GM12873 (cell line): Measurements from ENCODE around the gene SLC30A9.

Source experiments
- CTCF ChIP-seq: IDR thresholded peaks from 2 replicates; pipeline ENCODE4 v1.5.1; 2012; ENCODE audit warnings: low read depth, mild to moderate bottlenecking, moderate library complexity, low read length, control low read depth; ENCODE audit not compliant: insufficient read depth; ENCODE audit errors: missing control alignments

SLC30A9 gene

DNA sequence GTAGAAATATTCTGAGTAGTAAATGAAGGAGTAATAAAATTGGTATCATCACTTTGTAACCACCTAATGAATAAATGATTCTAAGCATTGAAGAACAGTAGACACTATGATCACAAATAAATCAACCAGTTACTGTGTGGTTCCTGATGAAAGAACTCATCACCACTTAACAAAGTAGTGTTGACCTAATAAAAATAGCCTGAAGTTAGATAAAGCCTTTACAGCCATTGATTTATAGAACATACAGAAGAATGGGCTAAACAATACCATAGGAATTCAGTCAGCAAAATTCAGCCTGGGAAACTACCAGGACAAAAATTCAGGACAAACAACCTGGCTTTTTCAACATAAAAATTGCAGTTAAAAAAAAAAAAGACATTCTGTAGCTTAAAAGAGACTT lies 9.0 kb downstream of the SLC30A9 start:
- TF ChIP-seq CTCF, result no peak

DNA sequence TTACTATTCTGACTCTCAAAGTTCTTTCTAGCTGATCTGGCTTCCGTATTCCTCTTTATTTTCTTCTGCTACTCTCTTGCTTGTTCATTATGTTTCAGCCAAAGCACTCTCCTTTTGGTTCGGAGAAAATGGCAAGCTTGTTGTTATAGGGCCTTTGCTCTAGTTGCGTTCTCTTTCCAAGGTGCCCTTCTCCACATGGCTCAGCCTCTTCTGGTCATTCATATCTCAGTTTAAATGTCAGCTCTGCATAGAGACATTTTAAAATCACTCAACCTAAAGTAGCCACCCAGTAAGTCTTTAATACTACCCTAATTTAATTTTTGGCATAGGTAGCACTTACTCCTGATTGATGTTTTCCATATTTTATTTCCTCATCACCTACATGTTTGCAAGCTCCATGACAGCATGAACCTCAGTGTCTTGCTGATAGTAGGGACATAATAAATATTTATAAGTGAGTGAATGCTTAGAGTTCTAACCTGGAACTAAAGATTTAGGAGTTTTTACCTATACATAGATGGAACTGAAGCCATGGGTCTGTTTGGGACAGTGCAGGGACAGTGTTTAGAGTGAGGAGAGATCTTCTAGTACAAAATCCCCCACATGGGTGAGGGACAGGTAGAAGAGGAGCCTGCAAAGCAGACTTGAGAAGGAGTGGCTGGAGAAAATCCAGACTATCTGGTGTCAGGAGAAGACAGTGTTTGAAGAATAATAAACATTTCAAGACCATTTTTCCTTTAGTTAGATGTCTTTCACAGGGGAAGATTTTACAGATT lies 17.9 kb downstream of the SLC30A9 start:
- TF ChIP-seq CTCF, result no peak

- no peak for TF ChIP-seq CTCF
Observed at GRCh38 chr4:42015438-42015837, 25.1 kb downstream of the SLC30A9 start.

GRCh38 chr4:42018451-42018850 lies 28.1 kb downstream of the SLC30A9 start:
- TF ChIP-seq CTCF, result no peak

GRCh38 chr4:42048394-42048793 lies 58.1 kb downstream of the SLC30A9 start:
- no peak for TF ChIP-seq CTCF

DNA sequence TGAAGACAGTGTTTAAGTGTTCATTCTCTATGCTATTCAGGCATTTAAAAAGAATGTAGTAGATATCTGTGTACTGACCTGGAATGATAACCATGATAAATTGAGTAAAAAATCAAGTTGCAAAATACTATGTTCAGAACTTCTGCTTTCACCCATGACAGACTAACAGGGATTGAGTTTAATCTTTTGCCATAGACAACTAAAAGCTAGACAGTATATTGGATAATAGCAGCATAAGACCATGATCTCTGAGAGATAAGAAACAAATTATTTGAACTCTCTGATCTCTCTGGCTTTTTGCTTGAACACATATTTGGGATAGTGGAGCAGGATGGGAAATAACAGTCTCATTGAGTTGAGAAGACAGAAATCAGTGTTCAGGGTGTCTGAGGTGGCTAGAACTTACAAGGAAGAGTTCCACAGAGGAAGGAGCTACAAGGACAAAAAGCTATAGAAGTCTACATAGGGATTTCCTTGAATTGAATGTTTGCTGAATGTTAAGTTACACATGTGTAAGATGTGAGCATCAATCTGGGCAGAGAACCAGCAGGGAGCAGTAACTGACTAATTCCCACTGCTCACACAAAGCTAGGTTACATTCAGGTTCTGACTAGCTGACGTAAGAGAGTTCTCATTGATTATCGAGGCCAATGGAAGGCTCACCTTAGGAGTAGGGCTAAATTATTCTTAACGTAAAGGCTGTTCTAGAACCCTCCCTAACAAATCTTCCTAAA lies 60.4 kb downstream of the SLC30A9 start:
- TF ChIP-seq CTCF, result no peak

DNA sequence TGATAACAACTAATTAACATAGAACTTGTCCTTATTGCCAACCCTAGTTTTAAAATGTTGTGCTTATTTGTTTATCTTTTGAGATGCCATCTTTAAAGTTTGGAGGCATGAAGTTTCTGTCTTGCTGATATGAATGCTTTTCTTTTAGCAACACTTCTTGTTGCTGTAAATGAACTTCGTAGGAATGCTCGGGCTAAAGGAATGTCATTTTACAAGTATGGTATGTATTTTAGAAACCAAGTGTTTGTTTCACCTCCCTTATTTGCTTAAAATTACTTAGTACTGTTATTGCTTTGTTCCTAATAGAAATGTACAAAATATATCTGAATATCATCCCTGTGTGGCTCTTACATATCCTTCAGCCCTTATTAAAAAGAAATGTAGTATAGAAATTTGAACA lies 76.1 kb downstream of the SLC30A9 start:
- TF ChIP-seq CTCF, result no peak
